ENCODE measurements around the gene NDUFB10.

- TF ChIP-seq, protein P1, sequence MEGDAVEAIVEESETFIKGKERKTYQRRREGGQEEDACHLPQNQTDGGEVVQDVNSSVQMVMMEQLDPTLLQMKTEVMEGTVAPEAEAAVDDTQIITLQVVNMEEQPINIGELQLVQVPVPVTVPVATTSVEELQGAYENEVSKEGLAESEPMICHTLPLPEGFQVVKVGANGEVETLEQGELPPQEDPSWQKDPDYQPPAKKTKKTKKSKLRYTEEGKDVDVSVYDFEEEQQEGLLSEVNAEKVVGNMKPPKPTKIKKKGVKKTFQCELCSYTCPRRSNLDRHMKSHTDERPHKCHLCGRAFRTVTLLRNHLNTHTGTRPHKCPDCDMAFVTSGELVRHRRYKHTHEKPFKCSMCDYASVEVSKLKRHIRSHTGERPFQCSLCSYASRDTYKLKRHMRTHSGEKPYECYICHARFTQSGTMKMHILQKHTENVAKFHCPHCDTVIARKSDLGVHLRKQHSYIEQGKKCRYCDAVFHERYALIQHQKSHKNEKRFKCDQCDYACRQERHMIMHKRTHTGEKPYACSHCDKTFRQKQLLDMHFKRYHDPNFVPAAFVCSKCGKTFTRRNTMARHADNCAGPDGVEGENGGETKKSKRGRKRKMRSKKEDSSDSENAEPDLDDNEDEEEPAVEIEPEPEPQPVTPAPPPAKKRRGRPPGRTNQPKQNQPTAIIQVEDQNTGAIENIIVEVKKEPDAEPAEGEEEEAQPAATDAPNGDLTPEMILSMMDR (conservative IDR thresholded peaks at IDR 0.05; ENCODE audit: low read depth in 2 of 2), result no peak
- TF ChIP-seq, protein P2, sequence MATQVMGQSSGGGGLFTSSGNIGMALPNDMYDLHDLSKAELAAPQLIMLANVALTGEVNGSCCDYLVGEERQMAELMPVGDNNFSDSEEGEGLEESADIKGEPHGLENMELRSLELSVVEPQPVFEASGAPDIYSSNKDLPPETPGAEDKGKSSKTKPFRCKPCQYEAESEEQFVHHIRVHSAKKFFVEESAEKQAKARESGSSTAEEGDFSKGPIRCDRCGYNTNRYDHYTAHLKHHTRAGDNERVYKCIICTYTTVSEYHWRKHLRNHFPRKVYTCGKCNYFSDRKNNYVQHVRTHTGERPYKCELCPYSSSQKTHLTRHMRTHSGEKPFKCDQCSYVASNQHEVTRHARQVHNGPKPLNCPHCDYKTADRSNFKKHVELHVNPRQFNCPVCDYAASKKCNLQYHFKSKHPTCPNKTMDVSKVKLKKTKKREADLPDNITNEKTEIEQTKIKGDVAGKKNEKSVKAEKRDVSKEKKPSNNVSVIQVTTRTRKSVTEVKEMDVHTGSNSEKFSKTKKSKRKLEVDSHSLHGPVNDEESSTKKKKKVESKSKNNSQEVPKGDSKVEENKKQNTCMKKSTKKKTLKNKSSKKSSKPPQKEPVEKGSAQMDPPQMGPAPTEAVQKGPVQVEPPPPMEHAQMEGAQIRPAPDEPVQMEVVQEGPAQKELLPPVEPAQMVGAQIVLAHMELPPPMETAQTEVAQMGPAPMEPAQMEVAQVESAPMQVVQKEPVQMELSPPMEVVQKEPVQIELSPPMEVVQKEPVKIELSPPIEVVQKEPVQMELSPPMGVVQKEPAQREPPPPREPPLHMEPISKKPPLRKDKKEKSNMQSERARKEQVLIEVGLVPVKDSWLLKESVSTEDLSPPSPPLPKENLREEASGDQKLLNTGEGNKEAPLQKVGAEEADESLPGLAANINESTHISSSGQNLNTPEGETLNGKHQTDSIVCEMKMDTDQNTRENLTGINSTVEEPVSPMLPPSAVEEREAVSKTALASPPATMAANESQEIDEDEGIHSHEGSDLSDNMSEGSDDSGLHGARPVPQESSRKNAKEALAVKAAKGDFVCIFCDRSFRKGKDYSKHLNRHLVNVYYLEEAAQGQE (IDR thresholded peaks at IDR 0.05; ENCODE audit: unreplicated experiment), result no peak
- peak; percentile 80 for TF ChIP-seq POLR2AphosphoS5 (IDR thresholded peaks at IDR 0.05; ENCODE audit: low read depth)
- TF ChIP-seq EZH2 (IDR thresholded peaks at IDR 0.05; ENCODE audit: low read depth, unreplicated experiment), result no peak
- TF ChIP-seq STAT1 (IDR thresholded peaks at IDR 0.05; ENCODE audit: unreplicated experiment), result no peak
These were observed 1.6 kb downstream of the NDUFB10 start for GRCh38 chr16:1960665-1961630.
